ENCODE measurements around the gene PLET1. TPM values are rescaled to one million over a fixed set of nuclear protein-coding genes. Genes with fewer than 3 reads are reported as not detected.
A peak's percentile ranks its signal among the peaks of the same experiment; 100 is the strongest.

The PLET1 gene
- total and polyA plus RNA-seq, 2 of the 8 experiments (the other 6 are each of a cell fraction or from before 2014, with no cell fraction given): not detected

- H3K23ac ChIP-seq (ENCODE audit: insufficient read length): no peak within 1 kb of the TSS
- H2BK5ac ChIP-seq (ENCODE audit: low read depth, low read length): peak within 1 kb of the TSS; percentile 99
- no peaks in the 10 kb centered on the region; the same call in 1 of the 2 replicates for H3K79me1 ChIP-seq (ENCODE audit: low read depth, low read length)
- H2BK20ac ChIP-seq (ENCODE audit: low read length): no peak within 1 kb of the TSS
- POLR2A ChIA-PET (ENCODE audit: partially characterized antibody): interaction anchor here (1.0 to 1.7 kb wide), 4 partner anchors 10 to 51 kb away, joined by 3 to 5 read pairs (median 4); no protein-coding TSS in a partner anchor
- peak within 1 kb of the TSS; percentile 97; the same call in 1 of the 2 replicates for H2BK12ac ChIP-seq (ENCODE audit: low read depth, low read length)
- H3K56ac ChIP-seq (replicated peaks; ENCODE audit: insufficient read length, low read depth, low read length): peak within 1 kb of the TSS; percentile 90
- H3K9me3 ChIP-seq (ENCODE audit: insufficient read depth in 2 of 2, low read depth in 1 of 2, low read length in 1 of 2): no peaks in the 10 kb centered on the region
- peak within 1 kb of the TSS; percentile 100 for H4K91ac ChIP-seq (replicated peaks; ENCODE audit: insufficient read length, low read length)
- 2% methylated on average over 43 of the region's 70 CpGs; no CpG with 5 or more reads in 1 of the 2 experiments for WGBS, 2 experiments (ENCODE audit: extremely low coverage in 1 of 2, insufficient coverage in 1 of 2, insufficient read length in 1 of 2, insufficient replicate concordance in 2 of 2, low coverage in 1 of 2, low lambda C conversion rate in 2 of 2, missing lambda C conversion rate in 1 of 2)
- H2AFZ ChIP-seq (ENCODE audit: low read length): peak within 1 kb of the TSS; percentile 89
- H3K4me2 ChIP-seq (ENCODE audit: insufficient read depth in 1 of 2, low read depth in 2 of 2, low read length in 2 of 2): peak within 1 kb of the TSS; percentile 90 to 98
- H2BK120ac ChIP-seq (replicated peaks; ENCODE audit: low read depth, low read length): no peak within 1 kb of the TSS
- no peak within 1 kb of the TSS for H2AK5ac ChIP-seq (ENCODE audit: low read depth, low read length)
- H2BK15ac ChIP-seq (ENCODE audit: low read length): peak within 1 kb of the TSS; percentile 99; the same call in 1 of the 2 replicates
- FAIRE-seq: no peak
- peak within 1 kb of the TSS; percentile 77 to 90 (median 88) for H3K9ac ChIP-seq (replicated peaks in 1 of 4; ENCODE audit: extremely low read depth in 1 of 4, low read depth in 3 of 4, low read length in 3 of 4)
- DNase-seq (ENCODE audit: low read depth in 1 of 2, low spot score in 2 of 2): peak; percentile 39 to 82
- H3K79me2 ChIP-seq (ENCODE audit: control insufficient read depth in 1 of 2, insufficient read depth in 2 of 2, low read length in 2 of 2): peaks cover 0 to 22% of the 10 kb centered on the region in 2 experiments; a peak in 2 of 4 replicates
- H4K5ac ChIP-seq (ENCODE audit: insufficient read length, low read depth, low read length): peak within 1 kb of the TSS; percentile 99
- no peak within 1 kb of the TSS for H3K14ac ChIP-seq (ENCODE audit: insufficient read length)
- H3K4me1 ChIP-seq (replicated peaks in 1 of 4; ENCODE audit: control insufficient read depth in 3 of 4, insufficient read depth in 4 of 4, low read length in 3 of 4): no peaks in the 10 kb centered on the region; a peak in 1 of 7 replicates
- H3K4ac ChIP-seq (replicated peaks; ENCODE audit: insufficient read length, low read depth, low read length): peak within 1 kb of the TSS; percentile 91
- H3K23me2 ChIP-seq (ENCODE audit: low read depth, low read length): peaks cover 8% of the 10 kb centered on the region
- peak within 1 kb of the TSS; percentile 91 for H3K27ac ChIP-seq (ENCODE audit: low read depth, low read length)
- H4K8ac ChIP-seq (ENCODE audit: extremely low read depth, insufficient read depth, low read length): peak within 1 kb of the TSS; percentile 87; the same call in 1 of the 2 replicates
- CTCF ChIA-PET (ENCODE audit: partially characterized antibody): interaction anchor here (0.7 to 1.9 kb wide), 6 partner anchors 38 to 1500 kb away, joined by 3 to 15 read pairs (median 3); no protein-coding TSS in a partner anchor
- H3K4me3 ChIP-seq (ENCODE audit: extremely low read depth in 1 of 4, insufficient read depth in 2 of 4, low read depth in 3 of 4, low read length in 4 of 4): peak within 1 kb of the TSS; percentile 79 to 89 (median 86)
- H3K27me3 ChIP-seq (replicated peaks in 1 of 4; ENCODE audit: control insufficient read depth in 3 of 4, extremely low read depth in 1 of 4, insufficient read depth in 3 of 4, low read length in 3 of 4): 0 out of 7 replicates have a peak, but pooled peaks cover 0 to 4% (median under 1%) of the 10 kb centered on the region in 4 experiments
- no peaks in the 10 kb centered on the region for H4K20me1 ChIP-seq (replicated peaks in 1 of 2; ENCODE audit: control insufficient read depth in 1 of 2, insufficient read depth in 2 of 2, low read length in 2 of 2)
- peak within 1 kb of the TSS; percentile 100 for H3K18ac ChIP-seq (ENCODE audit: extremely low read depth, low read length)
- peaks cover 0 to 24% (median 9%) of the 10 kb centered on the region in 4 experiments; a peak in 4 of 8 replicates for H3K36me3 ChIP-seq (ENCODE audit: control insufficient read depth in 2 of 4, insufficient read depth in 4 of 4, low read length in 3 of 4)
- TF ChIP-seq SRF (IDR thresholded peaks at IDR 0.05; ENCODE audit: low read depth, low read length): no peak
- no peak for TF ChIP-seq CTCF (IDR thresholded peaks at IDR 0.05; ENCODE audit: control extremely low read depth in 1 of 3, insufficient read depth in 1 of 3, low read depth in 1 of 3, low read length in 3 of 3)
- TF ChIP-seq HDAC6 (IDR thresholded peaks at IDR 0.05; ENCODE audit: low read depth, low read length): no peak
- peak; percentile 58 to 90 for TF ChIP-seq POLR2A (IDR thresholded peaks at IDR 0.05; ENCODE audit: control extremely low read depth in 1 of 2, low read depth in 2 of 2, low read length in 2 of 2)
- no peak for TF ChIP-seq CHD1 (IDR thresholded peaks at IDR 0.05; ENCODE audit: low read depth, low read length)
- peak; percentile 81 for TF ChIP-seq CREB1 (IDR thresholded peaks at IDR 0.05)
- peak; percentile 98 for TF ChIP-seq PHF8 (conservative IDR thresholded peaks at IDR 0.05; ENCODE audit: low read depth, low read length)
- peak; percentile 54 for TF ChIP-seq TAF7 (optimal IDR thresholded peaks at IDR 0.05; ENCODE audit: borderline replicate concordance, low read depth, low read length)
- TF ChIP-seq SIX5 (IDR thresholded peaks at IDR 0.05; ENCODE audit: low read depth, low read length): no peak
These were observed 34.4 kb downstream of the PLET1 start, which contains the start of gene PTS for GRCh38 chr11:112226062-112226830. Gene PTS, plus strand, starts transcription at chr11:112226428. Its CDS starts 16 bp downstream, at chr11:112226444.
